GM19467 (cell line): ENCODE measurements around the gene GNL1.
A peak's percentile ranks its signal among the peaks of the same experiment; 100 is the strongest.
"Not testable (repeated sequence)": the region's sequence is repeated elsewhere in the genome, so short reads cannot be mapped to it uniquely, and the experiment has no call there.

Source experiments
- ATAC-seq: cut with Tn5 transposase; IDR thresholded peaks from one replicate; pipeline ENCODE4 v1.9.1; 2021; ENCODE audit warnings: mild to moderate bottlenecking, moderate library complexity; ENCODE audit not compliant: unreplicated experiment

The GNL1 gene

GRCh38 chr6:30556066-30556905 lies at the start of gene GNL1:
GNL1 (minus strand) TSS chr6:30556489; CDS start chr6:30556203, 286 bp downstream.
- peak; percentile 50 for ATAC-seq

- no peak for ATAC-seq
Measured at GRCh38 chr6:30603961-30604360, 47.7 kb upstream of the GNL1 start.

GRCh38 chr6:30601815-30602641 lies 45.7 kb upstream of the GNL1 start:
- ATAC-seq, result no peak

- ATAC-seq, result no peak
Measured at GRCh38 chr6:30601436-30601814, 45.1 kb upstream of the GNL1 start.

- no peak for ATAC-seq
Measured at GRCh38 chr6:30600451-30600961, 44.2 kb upstream of the GNL1 start.

- ATAC-seq, result no peak
Measured at GRCh38 chr6:30599625-30600324, 43.5 kb upstream of the GNL1 start.

GRCh38 chr6:30598912-30599624 lies 42.8 kb upstream of the GNL1 start:
- no peak for ATAC-seq

GRCh38 chr6:30597315-30598144 lies 41.2 kb upstream of the GNL1 start:
- ATAC-seq, result not testable (repeated sequence)

GRCh38 chr6:30592287-30592686 lies 36.0 kb upstream of the GNL1 start:
- no peak for ATAC-seq

GRCh38 chr6:30591008-30591407 lies 34.7 kb upstream of the GNL1 start:
- ATAC-seq, result no peak

- no peak for ATAC-seq
Measured at GRCh38 chr6:30590509-30590908, 34.2 kb upstream of the GNL1 start.

GRCh38 chr6:30589754-30590358 lies 33.6 kb upstream of the GNL1 start:
- no peak for ATAC-seq

- no peak for ATAC-seq
Measured at GRCh38 chr6:30583921-30584320, 27.6 kb upstream of the GNL1 start.

- no peak for ATAC-seq
Measured at GRCh38 chr6:30578051-30578450, 21.8 kb upstream of the GNL1 start.

- no peak for ATAC-seq
Measured at GRCh38 chr6:30573113-30573512, 16.8 kb upstream of the GNL1 start.

GRCh38 chr6:30572148-30572547 lies 15.9 kb upstream of the GNL1 start:
- ATAC-seq, result no peak

GRCh38 chr6:30571762-30572082 lies 15.4 kb upstream of the GNL1 start:
- no peak for ATAC-seq

GRCh38 chr6:30571075-30571761 lies 14.9 kb upstream of the GNL1 start, which contains the start of gene ABCF1:
ABCF1 (plus strand) TSS chr6:30571442; CDS start chr6:30571488, 46 bp downstream.
- ATAC-seq, result peak; percentile 93

GRCh38 chr6:30570740-30571074 lies 14.4 kb upstream of the GNL1 start:
- ATAC-seq, result peak; percentile 3
